PFSK-1 (cell line): ENCODE measurements around the gene SLC16A9.

Experiments
- FOXP2 ChIP-seq: optimal IDR thresholded peaks from 2 replicates; pipeline ENCODE3; 2011; ENCODE audit warnings: borderline replicate concordance, control low read depth, inconsistent platforms; ENCODE audit not compliant: insufficient read depth; ENCODE audit errors: extremely low read length, extremely low read depth
- POLR2AphosphoS5 ChIP-seq: IDR thresholded peaks from 2 replicates; pipeline ENCODE4 v1.6.1; 2012; ENCODE audit warnings: low read depth, mild to moderate bottlenecking, control low read depth, low read length, moderate library complexity
- REST ChIP-seq, 2 experiments: IDR thresholded peaks; 2 replicates each; pipeline versions ENCODE4 v1.6.1 to v1.8.0; 2011 to 2012; ENCODE audit warnings: low read depth in 2 of 2, low read length in 2 of 2, control low read depth in 1 of 2, inconsistent platforms in 1 of 2, mild to moderate bottlenecking in 1 of 2, moderate library complexity in 1 of 2; ENCODE audit not compliant: insufficient read depth in 1 of 2
- SIN3A ChIP-seq: IDR thresholded peaks from 2 replicates; pipeline ENCODE4 v1.6.1; 2012; ENCODE audit warnings: mild to moderate bottlenecking, low read length, moderate library complexity, borderline replicate concordance; ENCODE audit not compliant: insufficient read depth
- TAF1 ChIP-seq: IDR thresholded peaks from 2 replicates; pipeline ENCODE4 v1.6.1; 2012; ENCODE audit warnings: low read length, control low read depth, borderline replicate concordance; ENCODE audit not compliant: insufficient read depth

SLC16A9 gene

DNA sequence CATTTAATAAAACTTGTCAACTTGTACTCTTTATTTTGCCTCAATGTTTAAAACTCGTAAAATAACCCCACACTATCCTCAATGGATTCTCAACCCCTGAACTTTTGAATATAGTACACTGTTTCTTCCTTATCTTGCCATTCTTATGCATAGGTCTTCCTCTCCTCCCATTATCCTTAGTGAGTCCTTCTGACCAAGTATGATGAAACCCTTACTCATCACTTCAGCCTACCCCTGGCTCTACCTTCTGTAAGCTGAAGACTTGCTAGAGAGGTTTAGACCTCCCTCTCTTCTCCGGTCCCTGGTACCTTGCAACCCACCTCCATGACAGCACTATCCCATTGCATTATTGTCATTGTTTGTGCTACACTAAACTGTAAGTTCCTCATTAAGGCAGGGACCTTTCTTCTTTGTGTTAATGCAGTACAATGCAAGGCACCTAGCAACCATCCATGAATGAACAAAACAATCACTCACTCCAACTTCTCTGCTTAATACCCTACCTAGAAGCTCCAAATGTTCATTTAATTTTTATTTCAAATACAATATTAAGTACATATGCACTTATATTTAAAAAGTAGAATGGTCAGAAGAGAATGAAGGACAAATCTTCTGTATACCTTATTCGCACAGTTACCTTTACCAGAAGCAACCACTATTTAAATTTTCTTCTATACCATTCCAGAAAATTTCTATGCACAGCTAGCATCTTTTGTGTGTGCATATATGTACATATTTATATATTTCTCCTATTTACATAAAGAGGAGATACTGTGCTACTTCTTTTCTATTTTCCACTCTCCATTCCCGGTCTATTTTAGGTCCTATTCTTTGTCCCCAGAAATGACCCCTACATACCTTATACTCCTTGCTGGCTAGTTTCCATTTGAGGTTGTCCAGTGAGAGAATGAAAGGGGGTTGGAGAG lies 77.5 kb downstream of the SLC16A9 start:
- no peak for TF ChIP-seq FOXP2
- TF ChIP-seq POLR2AphosphoS5: no peak
- TF ChIP-seq SIN3A: no peak
- TF ChIP-seq REST (IDR thresholded peaks at IDR 0.05; ENCODE audit: insufficient read depth in 1 of 2, low read depth in 2 of 2, low read length in 2 of 2): no peak
- TF ChIP-seq TAF1: no peak

- TF ChIP-seq FOXP2 (no peak), POLR2AphosphoS5 (no peak), REST (IDR thresholded peaks at IDR 0.05; ENCODE audit: insufficient read depth in 1 of 2, low read depth in 2 of 2, low read length in 2 of 2) (no peak), TAF1 (no peak), SIN3A (no peak)
These were observed 78.4 kb downstream of the SLC16A9 start for GRCh38 chr10:59631237-59631636.

GRCh38 chr10:59628965-59629364 lies 80.7 kb downstream of the SLC16A9 start:
- TF ChIP-seq TAF1 (no peak), SIN3A (no peak), REST (IDR thresholded peaks at IDR 0.05; ENCODE audit: insufficient read depth in 1 of 2, low read depth in 2 of 2, low read length in 2 of 2) (no peak), FOXP2 (no peak), POLR2AphosphoS5 (no peak)

- TF ChIP-seq TAF1: no peak
- no peak for TF ChIP-seq REST (IDR thresholded peaks at IDR 0.05; ENCODE audit: insufficient read depth in 1 of 2, low read depth in 2 of 2, low read length in 2 of 2)
- TF ChIP-seq POLR2AphosphoS5: no peak
- no peak for TF ChIP-seq SIN3A
- no peak for TF ChIP-seq FOXP2
These were observed 81.2 kb downstream of the SLC16A9 start for GRCh38 chr10:59628456-59628855.
